GM12874 (cell line): ENCODE data around the gene KDSR.

Experiments
- TF ChIP-seq, protein P1 (sequence below): IDR thresholded peaks from 2 replicates; pipeline ENCODE4 v1.5.1; 2011; ENCODE audit warnings: low read depth, mild to moderate bottlenecking, control low read depth, low read length, moderate library complexity; ENCODE audit not compliant: insufficient read depth

KDSR gene

DNA sequence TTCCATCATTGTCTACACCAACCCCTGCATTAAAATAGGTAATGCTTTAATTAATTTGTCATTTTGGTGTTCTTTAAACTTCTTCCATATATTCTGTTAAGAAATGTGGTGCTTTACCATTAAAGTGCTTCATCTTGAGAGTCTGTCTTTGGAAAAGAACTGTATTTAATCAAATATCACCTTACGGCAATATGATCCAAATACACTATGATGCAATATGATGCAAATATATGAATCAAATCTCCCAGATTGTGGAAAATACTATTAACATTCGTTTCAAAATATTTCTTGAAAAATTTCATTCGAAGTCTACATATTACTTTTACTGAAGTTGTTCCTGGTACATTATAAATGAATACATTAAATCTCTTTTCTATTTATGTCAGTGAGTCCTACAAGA, 32.3 kb upstream of the KDSR start:
- TF ChIP-seq, protein P1, sequence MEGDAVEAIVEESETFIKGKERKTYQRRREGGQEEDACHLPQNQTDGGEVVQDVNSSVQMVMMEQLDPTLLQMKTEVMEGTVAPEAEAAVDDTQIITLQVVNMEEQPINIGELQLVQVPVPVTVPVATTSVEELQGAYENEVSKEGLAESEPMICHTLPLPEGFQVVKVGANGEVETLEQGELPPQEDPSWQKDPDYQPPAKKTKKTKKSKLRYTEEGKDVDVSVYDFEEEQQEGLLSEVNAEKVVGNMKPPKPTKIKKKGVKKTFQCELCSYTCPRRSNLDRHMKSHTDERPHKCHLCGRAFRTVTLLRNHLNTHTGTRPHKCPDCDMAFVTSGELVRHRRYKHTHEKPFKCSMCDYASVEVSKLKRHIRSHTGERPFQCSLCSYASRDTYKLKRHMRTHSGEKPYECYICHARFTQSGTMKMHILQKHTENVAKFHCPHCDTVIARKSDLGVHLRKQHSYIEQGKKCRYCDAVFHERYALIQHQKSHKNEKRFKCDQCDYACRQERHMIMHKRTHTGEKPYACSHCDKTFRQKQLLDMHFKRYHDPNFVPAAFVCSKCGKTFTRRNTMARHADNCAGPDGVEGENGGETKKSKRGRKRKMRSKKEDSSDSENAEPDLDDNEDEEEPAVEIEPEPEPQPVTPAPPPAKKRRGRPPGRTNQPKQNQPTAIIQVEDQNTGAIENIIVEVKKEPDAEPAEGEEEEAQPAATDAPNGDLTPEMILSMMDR: no peak

DNA sequence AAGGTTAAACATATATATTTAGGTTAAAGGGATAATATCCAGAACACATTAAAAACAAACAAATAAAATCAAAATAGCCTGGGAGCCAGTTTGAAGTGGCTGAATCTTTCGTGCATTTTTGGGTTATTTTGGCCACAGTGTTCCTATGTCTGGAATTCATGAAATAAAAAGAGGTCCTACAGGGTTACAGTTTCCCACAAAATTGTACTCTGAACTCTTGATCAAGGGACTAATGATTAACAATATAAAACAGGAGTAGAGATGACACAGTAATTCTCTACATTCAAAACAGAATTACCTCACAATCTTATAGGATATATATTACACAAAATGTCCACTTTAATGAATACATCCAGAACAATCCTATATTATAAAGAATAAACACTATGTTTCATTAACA, 30.3 kb upstream of the KDSR start:
- TF ChIP-seq, protein P1: no peak

DNA sequence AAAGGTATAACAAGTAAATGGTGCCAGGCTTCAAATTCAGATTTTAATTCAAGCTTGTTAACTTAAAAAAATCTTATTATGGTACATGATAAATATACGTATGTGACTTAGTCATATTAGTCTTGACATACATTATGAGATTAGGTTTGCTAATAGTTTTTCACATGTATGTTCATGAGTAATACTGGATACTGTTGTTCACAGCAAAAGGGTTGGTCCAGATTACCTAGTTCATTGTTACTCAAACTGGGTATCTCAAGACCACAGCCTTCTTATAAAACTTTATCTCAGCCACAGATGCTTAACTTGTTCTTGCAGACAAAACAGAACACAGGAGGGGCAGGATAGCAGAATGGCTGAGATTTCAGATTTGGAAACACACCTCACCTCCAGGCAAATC, 28.5 kb upstream of the KDSR start:
- TF ChIP-seq, protein P1: no peak

DNA sequence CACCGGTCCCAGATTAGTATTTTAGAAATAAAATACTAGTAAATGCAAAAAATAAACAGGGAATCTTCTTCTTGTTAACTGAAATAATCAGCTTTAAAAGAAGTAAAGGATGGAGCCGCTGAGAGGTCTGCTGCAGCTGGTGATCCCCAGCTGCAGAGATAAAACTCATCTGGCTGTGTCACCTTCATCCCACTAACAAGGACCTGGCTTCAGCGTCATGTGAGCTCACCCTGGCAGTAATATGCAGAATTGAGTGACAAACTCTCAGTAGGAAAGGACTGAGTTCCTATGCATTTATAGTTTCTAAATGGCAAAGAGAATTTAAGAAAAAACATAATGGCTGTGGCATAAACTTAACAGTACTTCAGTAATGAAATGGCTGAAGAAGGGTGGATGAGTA, 27.9 kb upstream of the KDSR start:
- TF ChIP-seq, protein P1: no peak

DNA sequence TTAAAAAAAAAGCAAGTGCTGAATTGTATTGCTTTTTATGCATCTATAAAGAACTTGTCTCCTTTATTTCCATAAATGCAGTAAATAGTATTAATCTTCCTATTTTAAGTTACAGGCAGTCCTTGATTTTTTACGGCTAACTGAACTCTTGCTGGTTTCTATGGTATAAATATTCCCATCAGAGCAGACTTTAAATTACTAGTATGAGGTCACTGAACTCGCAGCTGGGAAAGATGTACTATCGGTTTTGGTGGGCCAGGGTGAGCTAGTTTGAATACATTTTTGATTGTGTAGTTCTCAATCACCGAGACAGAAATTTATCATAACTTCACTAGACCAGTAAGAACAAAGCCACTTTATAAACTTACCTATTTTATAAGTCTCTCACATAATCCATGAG, 20.9 kb upstream of the KDSR start:
- TF ChIP-seq, protein P1: no peak

DNA sequence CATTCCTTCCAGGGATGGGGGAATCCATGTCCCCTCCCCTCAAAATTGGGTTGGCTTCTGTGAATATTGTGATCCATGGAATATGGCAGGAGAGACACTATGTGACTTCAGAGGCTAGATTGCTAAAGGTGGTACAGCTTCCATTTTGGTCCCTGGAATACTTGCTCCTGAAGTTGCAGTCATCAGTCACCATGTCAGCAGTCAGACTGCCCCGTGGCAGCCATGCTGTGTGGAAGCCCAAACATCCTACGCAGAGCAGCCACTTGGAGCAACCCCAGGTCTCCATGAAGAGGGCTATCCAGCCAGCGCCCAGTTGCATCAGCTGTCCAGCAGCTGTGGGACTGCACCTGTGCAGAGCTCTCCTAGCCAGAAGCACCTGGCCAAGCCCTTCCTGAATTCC, 15.8 kb upstream of the KDSR start:
- TF ChIP-seq, protein P1: no peak

DNA sequence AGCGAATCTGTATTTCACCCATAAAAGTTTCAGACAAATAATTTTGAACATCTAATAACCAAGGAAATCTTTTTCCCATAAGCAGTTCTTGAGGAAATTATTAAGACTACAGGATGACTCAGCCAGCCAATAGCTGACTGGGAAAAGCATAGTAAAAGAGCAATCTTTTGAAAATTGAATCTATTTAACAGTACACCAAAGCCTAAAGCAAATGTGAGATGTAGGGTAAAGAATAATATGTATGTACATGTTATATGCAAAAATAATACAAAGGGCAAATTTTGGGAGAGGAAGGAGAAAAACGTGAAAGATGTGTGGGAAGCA, 12.6 kb upstream of the KDSR start:
- TF ChIP-seq, protein P1: no peak
